WTC11 (cell line): ENCODE results near the gene FKBP4. TPM values are rescaled to one million over a fixed set of nuclear protein-coding genes. Genes with fewer than 3 reads are reported as not detected.

Experiments used
- ATAC-seq: fragments of 200-7000 bp; cut with Tn5 transposase; 2 replicates; pipeline ENCODE4 v1.10.0; 2021; ENCODE audit warnings: mild to moderate bottlenecking, moderate library complexity
- CTCF ChIA-PET: fragments of 300-600 bp; sonication (Branson Sonifier 250); formaldehyde crosslinking; loops from one replicate; lab custom pipeline; 2021; ENCODE audit warnings: antibody characterized with exemption; lab: Charles Lee
- POLR2A ChIA-PET: fragments of 350-600 bp; sonication (Branson Sonifier 250); formaldehyde crosslinking; loops from one replicate; lab custom pipeline; 2021; ENCODE audit warnings: antibody characterized with exemption; lab: Charles Lee
- DNase-seq: peaks from one replicate; pipeline ENCODE4 v3.0.0; 2021; ENCODE audit warnings: low spot score
- H3K27ac Mint-ChIP-seq: 2 replicates; pipeline ENCODE4 v1.8.0; 2021; ENCODE audit warnings: mixed read lengths
- H3K27me3 Mint-ChIP-seq: 2 replicates; pipeline ENCODE4 v1.8.0; 2021; ENCODE audit warnings: low read depth, mild to moderate bottlenecking, moderate library complexity, mixed read lengths
- H3K36me3 Mint-ChIP-seq: 2 replicates; pipeline ENCODE4 v1.8.0; 2021; ENCODE audit warnings: mixed read lengths
- H3K4me1 Mint-ChIP-seq: 2 replicates; pipeline ENCODE4 v1.8.0; 2022; ENCODE audit warnings: mixed read lengths
- H3K4me3 Mint-ChIP-seq: 2 replicates; pipeline ENCODE4 v1.8.0; 2021; ENCODE audit warnings: mild to moderate bottlenecking, moderate library complexity, mixed read lengths
- H3K9me3 Mint-ChIP-seq: 2 replicates; pipeline ENCODE4 v1.8.0; 2021; ENCODE audit warnings: mixed read lengths
- ATF3 ChIP-seq: sonication (generic); formaldehyde crosslinking; conservative IDR thresholded peaks from 2 replicates; pipeline ENCODE4 v1.8.1; 2022; ENCODE audit warnings: mild to moderate bottlenecking, missing genetic modification reagents
- ERG ChIP-seq: fragments of 250-450 bp; sonication (Bioruptor Pico); IDR thresholded peaks from 2 replicates; pipeline ENCODE4 v1.8.0; 2021; ENCODE audit warnings: mild to moderate bottlenecking
- ESRRA ChIP-seq: sonication (generic); formaldehyde crosslinking; IDR thresholded peaks from 2 replicates; pipeline ENCODE4 v1.8.1; 2022; ENCODE audit warnings: mild to moderate bottlenecking, missing genetic modification reagents, borderline replicate concordance
- FOXK1 ChIP-seq: sonication (generic); formaldehyde crosslinking; IDR thresholded peaks from 2 replicates; pipeline ENCODE4 v1.8.0; 2022; ENCODE audit warnings: mild to moderate bottlenecking, moderate library complexity, missing genetic modification reagents
- FOXP1 ChIP-seq: sonication (generic); formaldehyde crosslinking; IDR thresholded peaks from 2 replicates; pipeline ENCODE4 v1.8.0; 2022; ENCODE audit warnings: missing genetic modification reagents, mild to moderate bottlenecking, moderate library complexity, borderline replicate concordance
- FOXP4 ChIP-seq: sonication (generic); formaldehyde crosslinking; IDR thresholded peaks from 2 replicates; pipeline ENCODE4 v1.8.0; 2022; ENCODE audit warnings: mild to moderate bottlenecking, missing genetic modification reagents
- IRF2 ChIP-seq: sonication (generic); formaldehyde crosslinking; IDR thresholded peaks from 2 replicates; pipeline ENCODE4 v1.8.0; 2022; ENCODE audit warnings: low read depth, missing genetic modification reagents, borderline replicate concordance
- NFE2L1 ChIP-seq: sonication (generic); formaldehyde crosslinking; IDR thresholded peaks from 2 replicates; pipeline ENCODE4 v1.8.1; 2023; ENCODE audit warnings: missing genetic modification reagents
- NR2C2 ChIP-seq: sonication (generic); formaldehyde crosslinking; IDR thresholded peaks from 2 replicates; pipeline ENCODE4 v1.8.0; 2022; ENCODE audit warnings: mild to moderate bottlenecking, missing genetic modification reagents
- SMAD3 ChIP-seq: sonication (generic); formaldehyde crosslinking; IDR thresholded peaks from 2 replicates; pipeline ENCODE4 v1.8.0; 2022; ENCODE audit warnings: missing genetic modification reagents, mild to moderate bottlenecking, borderline replicate concordance
- SMAD4 ChIP-seq: sonication (generic); formaldehyde crosslinking; IDR thresholded peaks from 2 replicates; pipeline ENCODE4 v1.8.0; 2022; ENCODE audit warnings: mild to moderate bottlenecking, missing genetic modification reagents
- SP1 ChIP-seq: sonication (generic); formaldehyde crosslinking; conservative IDR thresholded peaks from 2 replicates; pipeline ENCODE4 v1.8.1; 2022; ENCODE audit warnings: missing genetic modification reagents
- ZBTB21 ChIP-seq: sonication (generic); formaldehyde crosslinking; IDR thresholded peaks from 2 replicates; pipeline ENCODE4 v1.8.1; 2023; ENCODE audit warnings: mild to moderate bottlenecking, missing genetic modification reagents, borderline replicate concordance
- ZNF138 ChIP-seq: sonication (generic); formaldehyde crosslinking; conservative IDR thresholded peaks from 2 replicates; pipeline ENCODE4 v1.8.1; 2022; ENCODE audit warnings: mild to moderate bottlenecking, moderate library complexity, missing genetic modification reagents
- ZNF263 ChIP-seq: sonication (generic); formaldehyde crosslinking; IDR thresholded peaks from 2 replicates; pipeline ENCODE4 v1.8.1; 2022; ENCODE audit warnings: low read depth, mild to moderate bottlenecking, moderate library complexity, missing genetic modification reagents
- ZNF423 ChIP-seq: fragments of 250-450 bp; sonication (Bioruptor Pico); IDR thresholded peaks from 2 replicates; pipeline ENCODE4 v2.1.2; 2022; ENCODE audit warnings: mild to moderate bottlenecking, moderate library complexity
- ZNF671 ChIP-seq: fragments of 250-450 bp; sonication (Bioruptor Pico); IDR thresholded peaks from 2 replicates; pipeline ENCODE4 v1.8.0; 2021; ENCODE audit warnings: mild to moderate bottlenecking
- total RNA-seq: library from RNA; stranded (reverse); gene quantifications from 3 replicates; pipeline ENCODE4 v1.2.3, GENCODE V29; 2021
- TF ChIP-seq, protein P1 (sequence below): sonication (generic); formaldehyde crosslinking; IDR thresholded peaks from 2 replicates; pipeline ENCODE4 v1.8.1; 2022; ENCODE audit warnings: missing genetic modification reagents, borderline replicate concordance
- TF ChIP-seq, protein P2 (sequence below): sonication (generic); formaldehyde crosslinking; IDR thresholded peaks from 2 replicates; pipeline ENCODE4 v1.8.1; 2023; ENCODE audit warnings: mild to moderate bottlenecking, missing genetic modification reagents
- TF ChIP-seq, protein P3 (sequence below): sonication (generic); formaldehyde crosslinking; IDR thresholded peaks from 2 replicates; pipeline ENCODE4 v1.8.0; 2022; ENCODE audit warnings: mild to moderate bottlenecking, missing genetic modification reagents

FKBP4 gene
- total RNA-seq, 1 experiment from 2014 or later = 257 TPM

GRCh38 chr12:2803635-2804392, 9.0 kb downstream of the FKBP4 start:
- Mint-ChIP-seq H3K27ac (no peak overlapping the region), H3K27me3 (no peaks in the 10 kb centered on the region), H3K36me3 (peaks cover 76% of the 10 kb centered on the region), H3K9me3 (no peaks in the 10 kb centered on the region), H3K4me1 (no peaks in the 10 kb centered on the region), H3K4me3 (no peak overlapping the region)
- POLR2A ChIA-PET = interaction anchor here (0.5 kb wide), 1 partner anchor 1890 kb away, joined by 5 read pairs; no protein-coding TSS in a partner anchor
- ATAC-seq (no peak), DNase-seq (no peak)
- no peak for TF ChIP-seq IRF2
- no peak for TF ChIP-seq FOXP4 (CRISPR knock-in tag)
- no peak for TF ChIP-seq ERG
- TF ChIP-seq, protein P1, sequence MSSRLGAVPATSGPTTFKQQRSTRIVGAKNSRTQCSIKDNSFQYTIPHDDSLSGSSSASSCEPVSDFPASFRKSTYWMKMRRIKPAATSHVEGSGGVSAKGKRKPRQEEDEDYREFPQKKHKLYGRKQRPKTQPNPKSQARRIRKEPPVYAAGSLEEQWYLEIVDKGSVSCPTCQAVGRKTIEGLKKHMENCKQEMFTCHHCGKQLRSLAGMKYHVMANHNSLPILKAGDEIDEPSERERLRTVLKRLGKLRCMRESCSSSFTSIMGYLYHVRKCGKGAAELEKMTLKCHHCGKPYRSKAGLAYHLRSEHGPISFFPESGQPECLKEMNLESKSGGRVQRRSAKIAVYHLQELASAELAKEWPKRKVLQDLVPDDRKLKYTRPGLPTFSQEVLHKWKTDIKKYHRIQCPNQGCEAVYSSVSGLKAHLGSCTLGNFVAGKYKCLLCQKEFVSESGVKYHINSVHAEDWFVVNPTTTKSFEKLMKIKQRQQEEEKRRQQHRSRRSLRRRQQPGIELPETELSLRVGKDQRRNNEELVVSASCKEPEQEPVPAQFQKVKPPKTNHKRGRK (CRISPR knock-in tag) = no peak
- no peak for TF ChIP-seq FOXP1 (CRISPR knock-in tag)
- TF ChIP-seq FOXK1 (CRISPR knock-in tag) = no peak
- TF ChIP-seq, protein P2, sequence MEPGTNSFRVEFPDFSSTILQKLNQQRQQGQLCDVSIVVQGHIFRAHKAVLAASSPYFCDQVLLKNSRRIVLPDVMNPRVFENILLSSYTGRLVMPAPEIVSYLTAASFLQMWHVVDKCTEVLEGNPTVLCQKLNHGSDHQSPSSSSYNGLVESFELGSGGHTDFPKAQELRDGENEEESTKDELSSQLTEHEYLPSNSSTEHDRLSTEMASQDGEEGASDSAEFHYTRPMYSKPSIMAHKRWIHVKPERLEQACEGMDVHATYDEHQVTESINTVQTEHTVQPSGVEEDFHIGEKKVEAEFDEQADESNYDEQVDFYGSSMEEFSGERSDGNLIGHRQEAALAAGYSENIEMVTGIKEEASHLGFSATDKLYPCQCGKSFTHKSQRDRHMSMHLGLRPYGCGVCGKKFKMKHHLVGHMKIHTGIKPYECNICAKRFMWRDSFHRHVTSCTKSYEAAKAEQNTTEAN = no peak
- TF ChIP-seq ZNF263 (CRISPR knock-in tag) = no peak
- TF ChIP-seq, protein P3, sequence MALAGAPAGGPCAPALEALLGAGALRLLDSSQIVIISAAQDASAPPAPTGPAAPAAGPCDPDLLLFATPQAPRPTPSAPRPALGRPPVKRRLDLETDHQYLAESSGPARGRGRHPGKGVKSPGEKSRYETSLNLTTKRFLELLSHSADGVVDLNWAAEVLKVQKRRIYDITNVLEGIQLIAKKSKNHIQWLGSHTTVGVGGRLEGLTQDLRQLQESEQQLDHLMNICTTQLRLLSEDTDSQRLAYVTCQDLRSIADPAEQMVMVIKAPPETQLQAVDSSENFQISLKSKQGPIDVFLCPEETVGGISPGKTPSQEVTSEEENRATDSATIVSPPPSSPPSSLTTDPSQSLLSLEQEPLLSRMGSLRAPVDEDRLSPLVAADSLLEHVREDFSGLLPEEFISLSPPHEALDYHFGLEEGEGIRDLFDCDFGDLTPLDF = no peak
- no peak for TF ChIP-seq ZNF138
- no peak for TF ChIP-seq ZNF671 (CRISPR knock-in tag)
- CTCF ChIA-PET = interaction anchor here (0.5 kb wide), 1 partner anchor 50 kb away, joined by 5 read pairs; no protein-coding TSS in a partner anchor

DNA sequence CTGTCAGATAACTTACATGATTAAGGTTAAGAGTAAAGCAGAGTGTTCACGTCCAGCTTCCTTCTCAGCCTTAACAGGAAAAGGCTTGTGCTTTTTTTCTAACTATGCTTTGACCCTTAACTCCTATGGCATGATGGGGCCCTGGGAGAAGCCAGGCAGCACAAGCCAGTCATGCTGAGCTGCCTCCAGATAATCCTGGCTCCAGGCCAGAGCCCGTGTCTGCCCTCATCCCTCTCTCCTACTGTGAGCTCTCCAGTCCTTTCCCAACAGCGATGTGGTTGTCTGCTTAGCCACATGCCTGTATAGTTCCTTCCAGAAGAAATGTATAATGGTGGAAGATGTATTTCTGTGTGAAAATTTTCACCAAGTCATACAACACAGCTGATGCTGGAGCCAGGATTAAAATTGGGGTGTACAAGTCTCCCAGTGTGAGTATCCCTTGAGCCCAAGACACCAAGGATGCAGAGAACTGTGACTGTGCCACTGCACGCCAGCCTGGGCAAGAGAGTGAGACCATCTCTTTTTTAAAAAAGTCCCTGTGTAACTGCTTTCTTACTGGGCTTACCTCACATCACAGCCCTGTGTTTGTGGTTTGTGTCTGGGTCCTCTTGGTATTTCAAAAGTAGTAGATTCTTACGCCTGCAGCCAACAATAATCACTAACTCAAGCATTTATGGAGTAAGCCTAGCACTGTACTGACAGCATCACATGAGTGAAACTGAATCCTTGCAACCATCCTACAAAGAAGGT, 9.8 kb downstream of the FKBP4 start:
- no peak for DNase-seq
- no peaks in the 10 kb centered on the region for H3K9me3 Mint-ChIP-seq
- ChIA-PET POLR2A (interaction anchor here (0.5 to 1.2 kb wide), 2 partner anchors 9 to 1889 kb away, joined by 3 to 5 read pairs; no protein-coding TSS in a partner anchor), CTCF (interaction anchor here (0.5 kb wide), 1 partner anchor 49 kb away, joined by 5 read pairs; no protein-coding TSS in a partner anchor)
- ATAC-seq = no peak
- TF ChIP-seq ATF3 (CRISPR knock-in tag) = no peak
- no peak for TF ChIP-seq NR2C2 (CRISPR knock-in tag)
- TF ChIP-seq ZNF423 (CRISPR knock-in tag) = no peak
- no peak for TF ChIP-seq ZBTB21 (CRISPR knock-in tag)
- TF ChIP-seq NFE2L1 (CRISPR knock-in tag) = no peak
- TF ChIP-seq, protein P1 (CRISPR knock-in tag) = no peak
- TF ChIP-seq SP1 (CRISPR knock-in tag) = no peak
- TF ChIP-seq SMAD4 (CRISPR knock-in tag) = no peak
- no peak for TF ChIP-seq SMAD3
- TF ChIP-seq ESRRA (CRISPR knock-in tag) = no peak
- H3K27ac Mint-ChIP-seq = no peak overlapping the region
- H3K4me3 Mint-ChIP-seq = no peak overlapping the region
- H3K27me3 Mint-ChIP-seq = no peaks in the 10 kb centered on the region
- peaks cover 68% of the 10 kb centered on the region for H3K36me3 Mint-ChIP-seq
- H3K4me1 Mint-ChIP-seq = no peaks in the 10 kb centered on the region
